Measurements from ENCODE around the gene IPO13.

Gene IPO13

DNA sequence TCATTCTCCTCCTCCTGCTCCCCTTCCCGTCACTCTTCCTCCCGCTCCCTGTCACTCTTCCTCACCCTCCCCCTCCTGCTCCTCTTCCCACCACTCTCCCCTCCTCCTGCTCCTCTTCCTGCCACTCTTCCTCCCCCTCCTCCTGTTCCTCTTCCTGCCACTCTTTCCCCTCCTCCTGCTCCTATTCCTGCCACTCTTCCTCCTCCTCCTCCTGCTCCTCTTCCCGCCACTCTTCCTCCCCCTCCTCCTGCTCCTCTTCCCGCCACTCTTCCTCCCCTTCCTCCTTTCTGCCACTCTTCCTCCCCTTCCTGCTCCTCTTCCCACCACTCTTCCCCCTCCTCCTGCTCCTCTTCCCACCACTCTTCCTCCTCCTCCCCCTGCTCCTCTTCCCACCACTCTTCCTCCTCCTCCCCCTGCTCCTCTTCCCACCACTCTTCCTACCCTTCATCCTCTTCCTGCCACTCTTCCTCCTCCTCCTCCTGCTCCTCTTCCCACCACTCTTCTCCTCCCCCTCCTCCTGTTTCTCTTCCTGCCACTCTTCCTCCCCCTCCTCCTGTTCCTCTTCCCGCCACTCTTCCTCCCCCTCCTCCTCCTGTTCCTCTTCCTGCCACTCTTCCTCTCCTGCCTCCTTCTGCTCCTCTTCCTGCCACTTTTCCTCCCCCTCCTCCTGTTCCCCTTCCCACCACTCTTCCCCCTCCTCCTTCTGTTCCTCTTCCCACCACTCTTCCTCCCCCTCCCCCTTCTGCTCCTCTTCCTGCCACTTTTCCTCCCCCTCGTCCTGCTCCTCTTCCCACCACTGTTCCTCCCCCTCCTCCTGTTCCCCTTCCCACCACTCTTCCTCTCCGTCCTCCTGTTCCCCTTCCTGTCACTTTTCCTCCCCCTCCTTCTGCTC, 41.8 kb upstream of the IPO13 start:
- TF ChIP-seq, protein P1, sequence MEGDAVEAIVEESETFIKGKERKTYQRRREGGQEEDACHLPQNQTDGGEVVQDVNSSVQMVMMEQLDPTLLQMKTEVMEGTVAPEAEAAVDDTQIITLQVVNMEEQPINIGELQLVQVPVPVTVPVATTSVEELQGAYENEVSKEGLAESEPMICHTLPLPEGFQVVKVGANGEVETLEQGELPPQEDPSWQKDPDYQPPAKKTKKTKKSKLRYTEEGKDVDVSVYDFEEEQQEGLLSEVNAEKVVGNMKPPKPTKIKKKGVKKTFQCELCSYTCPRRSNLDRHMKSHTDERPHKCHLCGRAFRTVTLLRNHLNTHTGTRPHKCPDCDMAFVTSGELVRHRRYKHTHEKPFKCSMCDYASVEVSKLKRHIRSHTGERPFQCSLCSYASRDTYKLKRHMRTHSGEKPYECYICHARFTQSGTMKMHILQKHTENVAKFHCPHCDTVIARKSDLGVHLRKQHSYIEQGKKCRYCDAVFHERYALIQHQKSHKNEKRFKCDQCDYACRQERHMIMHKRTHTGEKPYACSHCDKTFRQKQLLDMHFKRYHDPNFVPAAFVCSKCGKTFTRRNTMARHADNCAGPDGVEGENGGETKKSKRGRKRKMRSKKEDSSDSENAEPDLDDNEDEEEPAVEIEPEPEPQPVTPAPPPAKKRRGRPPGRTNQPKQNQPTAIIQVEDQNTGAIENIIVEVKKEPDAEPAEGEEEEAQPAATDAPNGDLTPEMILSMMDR (IDR thresholded peaks at IDR 0.05; ENCODE audit: low read depth, low read length), result no peak
- no peak for DNase-seq (ENCODE audit: extremely low read depth, low read depth)

- DNase-seq (ENCODE audit: extremely low read depth, low read depth), result no peak
- TF ChIP-seq, protein P1 (IDR thresholded peaks at IDR 0.05; ENCODE audit: low read depth, low read length), result no peak
Observed at GRCh38 chr1:43908226-43908625, 38.5 kb upstream of the IPO13 start.

GRCh38 chr1:43908858-43909257, 37.9 kb upstream of the IPO13 start:
- TF ChIP-seq, protein P1 (IDR thresholded peaks at IDR 0.05; ENCODE audit: low read depth, low read length), result no peak
- DNase-seq (ENCODE audit: extremely low read depth, low read depth), result no peak

- no peak for DNase-seq (ENCODE audit: extremely low read depth, low read depth)
- TF ChIP-seq, protein P1 (IDR thresholded peaks at IDR 0.05; ENCODE audit: low read depth, low read length), result no peak
Observed at GRCh38 chr1:43910343-43910742, 36.4 kb upstream of the IPO13 start.

DNA sequence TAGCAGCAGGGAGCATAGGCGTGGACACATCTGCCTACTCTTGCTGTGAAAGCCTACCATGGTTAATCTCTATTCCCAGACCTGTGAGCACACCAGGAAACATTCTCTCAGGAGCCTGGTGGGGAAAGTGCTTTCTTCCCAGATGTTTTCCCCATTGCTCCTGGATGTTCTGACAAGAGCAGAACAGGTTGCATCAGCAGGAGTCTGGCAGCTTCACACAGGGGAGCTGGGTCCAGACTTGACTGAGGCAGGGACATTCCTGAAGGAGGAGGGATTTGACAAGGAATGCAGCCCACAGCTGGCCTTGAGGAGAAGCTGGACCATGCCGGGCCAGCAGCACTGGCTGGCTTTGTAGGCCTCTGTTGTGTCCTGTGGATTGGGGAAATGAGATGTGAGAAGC, 34.1 kb upstream of the IPO13 start:
- DNase-seq (ENCODE audit: extremely low read depth, low read depth), result peak; percentile 56
- TF ChIP-seq, protein P1 (IDR thresholded peaks at IDR 0.05; ENCODE audit: low read depth, low read length), result no peak

- TF ChIP-seq, protein P1 (IDR thresholded peaks at IDR 0.05; ENCODE audit: low read depth, low read length), result no peak
- no peak for DNase-seq (ENCODE audit: extremely low read depth, low read depth)
Observed at GRCh38 chr1:43913051-43913501, 33.7 kb upstream of the IPO13 start.

- TF ChIP-seq, protein P1 (IDR thresholded peaks at IDR 0.05; ENCODE audit: low read depth, low read length), result no peak
- no peak for DNase-seq (ENCODE audit: extremely low read depth, low read depth)
Observed at GRCh38 chr1:43913666-43914360, 32.9 kb upstream of the IPO13 start.

Data from AG09319 (cell line).